HUES64 (cell line): ENCODE results near the gene GOLGA7B.

ENCODE experiments used
- H3K27ac ChIP-seq: 2 replicates; pipeline ENCODE4 v1.7.0; 2013; ENCODE audit warnings: low read depth, low read length, inconsistent platforms
- H3K27me3 ChIP-seq: 2 replicates; pipeline ENCODE4 v1.6.1; 2013; ENCODE audit warnings: mild to moderate bottlenecking, low read length; ENCODE audit not compliant: insufficient read depth
- H3K36me3 ChIP-seq: 2 replicates; pipeline ENCODE4 v1.6.1; 2013; ENCODE audit warnings: mild to moderate bottlenecking, low read length; ENCODE audit not compliant: insufficient read depth
- H3K4me1 ChIP-seq: 2 replicates; pipeline ENCODE4 v1.6.1; 2013; ENCODE audit warnings: mild to moderate bottlenecking, low read length, moderate library complexity; ENCODE audit not compliant: insufficient read depth
- H3K4me3 ChIP-seq: 2 replicates; pipeline ENCODE4 v1.5.1; 2013; ENCODE audit warnings: mild to moderate bottlenecking, low read length, moderate library complexity
- H3K9ac ChIP-seq: 2 replicates; pipeline ENCODE4 v1.6.1; 2013; ENCODE audit warnings: mild to moderate bottlenecking, low read depth, low read length
- H3K9me3 ChIP-seq: 2 replicates; pipeline ENCODE4 v1.6.1; 2013; ENCODE audit warnings: low read depth, low read length; ENCODE audit not compliant: insufficient read depth
- WGBS: fragments of 150-250, 120-280 bp; methylation state at CpG from one replicate; pipeline ENCODE4 v1.1.7; 2013; ENCODE audit warnings: missing lambda C conversion rate; 5-methylcytosine and 5-hydroxymethylcytosine counted together

GOLGA7B gene

GRCh38 chr10:97869091-97870042, 19.7 kb downstream of the GOLGA7B start:
- Histone ChIP-seq H3K9me3 (no peaks in the 10 kb centered on the region), H3K4me3 (no peak overlapping the region), H3K9ac (no peak overlapping the region), H3K36me3 (no peaks in the 10 kb centered on the region), H3K4me1 (peaks cover 8% of the 10 kb centered on the region), H3K27ac (no peak overlapping the region), H3K27me3 (no peaks in the 10 kb centered on the region)
- 53% methylated on average over 19 of the region's 19 CpGs for WGBS

GRCh38 chr10:97870990-97871389, 21.3 kb downstream of the GOLGA7B start:
- peaks cover 8% of the 10 kb centered on the region for H3K4me1 ChIP-seq
- 84% methylated on average over 8 of the region's 8 CpGs for WGBS
- H3K36me3 ChIP-seq: no peaks in the 10 kb centered on the region
- H3K27me3 ChIP-seq: no peaks in the 10 kb centered on the region
- no peak overlapping the region for H3K27ac ChIP-seq
- no peak overlapping the region for H3K4me3 ChIP-seq
- H3K9ac ChIP-seq: no peak overlapping the region
- no peaks in the 10 kb centered on the region for H3K9me3 ChIP-seq

GRCh38 chr10:97873569-97873968, 23.9 kb downstream of the GOLGA7B start:
- no peak overlapping the region for H3K4me3 ChIP-seq
- no peak overlapping the region for H3K9ac ChIP-seq
- peaks cover 18% of the 10 kb centered on the region for H3K4me1 ChIP-seq
- no peak overlapping the region for H3K27ac ChIP-seq
- 86% methylated on average over 6 of the region's 6 CpGs for WGBS
- H3K27me3 ChIP-seq: no peaks in the 10 kb centered on the region
- no peaks in the 10 kb centered on the region for H3K9me3 ChIP-seq
- no peaks in the 10 kb centered on the region for H3K36me3 ChIP-seq

- peaks cover 16% of the 10 kb centered on the region for H3K4me1 ChIP-seq
- no peaks in the 10 kb centered on the region for H3K9me3 ChIP-seq
- H3K27me3 ChIP-seq: no peaks in the 10 kb centered on the region
- no peak overlapping the region for H3K9ac ChIP-seq
- H3K4me3 ChIP-seq: no peak overlapping the region
- 92% methylated on average over 6 of the region's 6 CpGs for WGBS
- H3K27ac ChIP-seq: no peak overlapping the region
- no peaks in the 10 kb centered on the region for H3K36me3 ChIP-seq
Measured at GRCh38 chr10:97874332-97874731, 24.7 kb downstream of the GOLGA7B start.

- Histone ChIP-seq H3K27me3 (no peaks in the 10 kb centered on the region), H3K9me3 (no peaks in the 10 kb centered on the region), H3K9ac (no peak overlapping the region), H3K4me1 (peaks cover 16% of the 10 kb centered on the region), H3K36me3 (no peaks in the 10 kb centered on the region), H3K27ac (no peak overlapping the region), H3K4me3 (no peak overlapping the region)
- WGBS: 94% methylated on average over 7 of the region's 7 CpGs
Measured at GRCh38 chr10:97875391-97875790, 25.7 kb downstream of the GOLGA7B start.

GRCh38 chr10:97876402-97876801, 26.8 kb downstream of the GOLGA7B start:
- 56% methylated on average over 3 of the region's 4 CpGs for WGBS

GRCh38 chr10:97879241-97879640, 29.6 kb downstream of the GOLGA7B start:
- Histone ChIP-seq H3K9ac (no peak overlapping the region), H3K4me1 (peaks cover 12% of the 10 kb centered on the region), H3K9me3 (no peaks in the 10 kb centered on the region), H3K4me3 (no peak overlapping the region), H3K27ac (no peak overlapping the region), H3K27me3 (no peaks in the 10 kb centered on the region), H3K36me3 (no peaks in the 10 kb centered on the region)
- 94% methylated on average over 5 of the region's 5 CpGs for WGBS

More at GRCh38 chr10:97876402-97876801, 26.8 kb downstream of the GOLGA7B start:
- H3K4me3 ChIP-seq: no peak overlapping the region
- no peak overlapping the region for H3K9ac ChIP-seq
- no peaks in the 10 kb centered on the region for H3K9me3 ChIP-seq
- peaks cover 12% of the 10 kb centered on the region for H3K4me1 ChIP-seq
- H3K36me3 ChIP-seq: no peaks in the 10 kb centered on the region
- H3K27me3 ChIP-seq: no peaks in the 10 kb centered on the region
- no peak overlapping the region for H3K27ac ChIP-seq

GRCh38 chr10:97880109-97880508, 30.5 kb downstream of the GOLGA7B start:
- H3K27me3 ChIP-seq: no peaks in the 10 kb centered on the region
- no peaks in the 10 kb centered on the region for H3K9me3 ChIP-seq
- no peak overlapping the region for H3K27ac ChIP-seq
- peaks cover 12% of the 10 kb centered on the region for H3K4me1 ChIP-seq
- no peak overlapping the region for H3K4me3 ChIP-seq
- WGBS: 94% methylated on average over 10 of the region's 10 CpGs
- no peak overlapping the region for H3K9ac ChIP-seq
- H3K36me3 ChIP-seq: no peaks in the 10 kb centered on the region

GRCh38 chr10:97882142-97883091, 32.8 kb downstream of the GOLGA7B start:
- H3K4me3 ChIP-seq: no peak overlapping the region
- no peaks in the 10 kb centered on the region for H3K36me3 ChIP-seq
- no peak overlapping the region for H3K9ac ChIP-seq
- no peaks in the 10 kb centered on the region for H3K27me3 ChIP-seq
- H3K4me1 ChIP-seq: no peaks in the 10 kb centered on the region
- no peaks in the 10 kb centered on the region for H3K9me3 ChIP-seq
- H3K27ac ChIP-seq: no peak overlapping the region
- 96% methylated on average over 11 of the region's 11 CpGs for WGBS

- no peak overlapping the region for H3K9ac ChIP-seq
- no peaks in the 10 kb centered on the region for H3K27me3 ChIP-seq
- no peaks in the 10 kb centered on the region for H3K36me3 ChIP-seq
- no peaks in the 10 kb centered on the region for H3K9me3 ChIP-seq
- no peak overlapping the region for H3K27ac ChIP-seq
- H3K4me1 ChIP-seq: peaks cover 1% of the 10 kb centered on the region; the same call in 1 of the 2 replicates
- H3K4me3 ChIP-seq: no peak overlapping the region
- WGBS: 94% methylated on average over 3 of the region's 3 CpGs
Measured at GRCh38 chr10:97883092-97883485, 33.4 kb downstream of the GOLGA7B start.

- Histone ChIP-seq H3K4me3 (no peak overlapping the region), H3K27ac (no peak overlapping the region), H3K36me3 (no peaks in the 10 kb centered on the region), H3K4me1 (peaks cover 20% of the 10 kb centered on the region), H3K27me3 (no peaks in the 10 kb centered on the region), H3K9me3 (no peaks in the 10 kb centered on the region), H3K9ac (no peak overlapping the region)
- 43% methylated on average over 4 of the region's 5 CpGs for WGBS
Measured at GRCh38 chr10:97886286-97886685, 36.6 kb downstream of the GOLGA7B start.
